H1 (cell line): ENCODE results near the gene DHRS13. TPM values are rescaled to one million over a fixed set of nuclear protein-coding genes. Genes with fewer than 3 reads are reported as not detected.

Experiments
- CHD7 ChIP-seq: fragments of 300-600 bp; sonication (generic); IDR thresholded peaks from 2 replicates; pipeline ENCODE4 v1.7.1; 2012; ENCODE audit warnings: low read length, moderate library complexity, mild to moderate bottlenecking, inconsistent platforms; ENCODE audit not compliant: insufficient replicate concordance
- polyA plus RNA-seq, 7 experiments: library from polyadenylated mRNA; depleted of rRNA in 3 of 7; stranded (reverse) in 5 of 7; unstranded in 2 of 7; fragments of >200 nt in 5 of 7; fragments of 200-250 nt in 2 of 7; gene quantifications; 1 replicate in 5 of 7; 2 replicates in 1 of 7; 4 replicates in 1 of 7; pipeline versions ENCODE4 v1.2.1 to v1.2.3, GENCODE V29; 2011 to 2013; ENCODE audit warnings: missing spikeins in 2 of 7, mixed read lengths in 2 of 7
- total RNA-seq: library from RNA; stranded (reverse); fragmentation: NEBNext Ultra II Directional; extraction: Animal tissue kit (Norgen Biotek cat#: 25700); gene quantifications from 2 replicates; pipeline ENCODE4 v1.2.1, GENCODE V29; 2021

Gene DHRS13
- total and polyA plus RNA-seq, 2 of the 8 experiments (the other 6 are each of a cell fraction or from before 2014, with no cell fraction given) = 23.7 to 30.0 TPM

GRCh38 chr17:28853295-28853694 lies 49.6 kb downstream of the DHRS13 start (continued):
- TF ChIP-seq CHD7 = no peak
